NCI-H526 treated with DMSO at 0.1 percent for 48 hours (cell line): Measurements from ENCODE around the gene ADGRL3.

Experiments
- DNase-seq: peaks from one replicate; lab custom pipeline; 2025; lab: John Stamatoyannopoulos, UW

Gene ADGRL3

DNA sequence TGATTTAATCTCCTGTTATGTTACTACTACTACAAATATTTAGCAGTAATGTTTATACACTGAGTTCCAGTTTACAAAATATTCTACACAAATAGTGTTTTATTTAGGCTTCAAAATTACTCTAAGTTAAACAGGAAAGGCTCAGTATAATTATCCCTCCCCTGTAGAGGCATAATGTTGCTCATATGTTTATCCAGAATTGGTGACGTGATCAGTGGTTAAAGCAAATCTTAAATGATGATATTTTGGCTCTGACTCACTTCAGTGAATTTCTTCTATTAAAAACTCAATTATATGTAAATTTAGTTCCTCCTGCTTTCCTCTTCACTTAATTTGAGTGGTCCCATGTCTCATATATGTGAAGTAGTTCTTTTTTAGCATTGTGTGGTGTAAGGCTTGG is 438.5 kb downstream of the ADGRL3 start:
- no peak for DNase-seq

DNA sequence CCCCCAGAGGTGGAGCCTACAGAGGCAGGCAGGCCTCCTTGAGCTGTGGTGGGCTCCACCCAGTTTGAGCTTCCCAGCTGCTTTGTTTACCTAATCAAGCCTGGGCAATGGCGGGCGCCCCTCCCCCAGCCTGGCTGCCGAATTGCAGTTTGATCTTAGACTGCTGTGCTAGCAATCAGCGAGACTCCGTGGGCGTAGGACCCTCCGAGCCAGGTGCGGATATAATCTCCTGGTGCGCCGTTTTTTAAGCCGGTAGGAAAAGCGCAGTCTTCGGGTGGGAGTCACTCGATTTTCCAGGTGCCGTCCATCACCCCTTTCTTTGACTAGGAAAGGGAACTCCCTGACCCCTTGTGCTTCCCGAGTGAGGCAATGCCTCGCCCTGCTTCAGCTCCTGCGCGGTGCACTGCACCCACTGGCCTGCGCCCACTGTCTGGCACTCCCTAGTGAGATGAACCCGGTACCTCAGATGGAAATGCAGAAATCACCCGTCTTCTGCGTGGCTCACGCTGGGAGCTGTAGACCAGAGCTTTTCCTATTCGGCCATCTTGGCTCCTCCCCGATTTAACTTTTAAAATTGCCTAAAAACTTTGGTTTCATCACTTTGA is 446.7 kb downstream of the ADGRL3 start:
- DNase-seq = peak; percentile 24

DNA sequence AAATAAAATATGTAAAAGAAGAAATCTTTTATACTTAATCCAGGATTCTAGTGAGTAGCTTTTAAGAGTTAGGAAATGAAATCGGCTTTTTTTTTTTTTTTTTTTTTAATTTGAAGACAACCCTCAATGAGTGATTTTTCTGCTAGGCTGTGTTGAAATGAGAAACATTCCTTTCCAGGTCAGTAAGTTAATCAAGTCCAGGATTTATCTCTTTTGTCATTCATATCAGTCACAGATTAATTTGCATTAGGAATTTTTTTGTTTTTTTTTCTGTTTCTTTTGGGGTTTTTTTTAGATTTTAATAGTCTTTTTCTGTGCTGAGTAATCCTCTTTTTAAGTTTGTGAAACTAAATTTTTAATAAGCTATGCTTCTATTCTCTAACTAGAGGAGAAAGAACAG is 448.1 kb downstream of the ADGRL3 start:
- DNase-seq = no peak

DNA sequence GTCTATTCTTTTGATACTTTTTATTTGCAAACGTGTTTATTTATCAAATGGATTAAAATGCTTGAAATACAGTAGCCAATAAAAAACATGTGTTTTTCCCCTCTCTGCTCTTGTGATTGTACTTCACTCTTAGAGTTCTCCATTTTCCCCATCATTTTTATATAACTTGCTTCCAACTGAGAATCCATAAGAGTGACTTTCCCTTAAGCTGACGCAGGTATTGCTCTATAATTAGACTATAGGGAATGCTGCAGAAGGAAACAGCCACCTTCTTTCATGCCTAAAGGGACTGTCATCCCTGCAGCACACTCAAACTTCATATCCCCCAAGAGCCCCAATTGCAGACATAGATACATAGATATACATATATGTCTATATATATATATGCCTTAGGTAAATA is 456.9 kb downstream of the ADGRL3 start:
- no peak for DNase-seq

DNA sequence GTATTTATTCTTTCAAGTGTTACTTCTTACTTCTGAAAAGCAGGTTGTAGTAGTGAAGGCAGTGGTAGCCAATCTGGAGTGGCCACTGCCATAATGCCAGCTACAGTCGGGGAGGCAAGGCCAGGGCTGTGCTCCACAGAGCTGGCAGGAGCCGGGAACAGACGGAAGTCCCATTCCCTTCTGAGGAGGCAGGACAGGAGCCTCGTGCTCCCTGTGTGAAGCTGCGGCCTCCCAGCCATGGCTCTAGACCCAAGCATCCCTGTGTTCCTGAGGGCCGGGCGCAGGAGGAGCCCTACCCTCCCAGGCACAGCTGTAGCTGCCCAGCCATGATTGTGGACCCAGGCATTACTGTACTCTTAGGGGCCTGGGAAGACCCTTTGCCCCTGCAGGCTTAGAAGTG is 461.8 kb downstream of the ADGRL3 start:
- no peak for DNase-seq

DNA sequence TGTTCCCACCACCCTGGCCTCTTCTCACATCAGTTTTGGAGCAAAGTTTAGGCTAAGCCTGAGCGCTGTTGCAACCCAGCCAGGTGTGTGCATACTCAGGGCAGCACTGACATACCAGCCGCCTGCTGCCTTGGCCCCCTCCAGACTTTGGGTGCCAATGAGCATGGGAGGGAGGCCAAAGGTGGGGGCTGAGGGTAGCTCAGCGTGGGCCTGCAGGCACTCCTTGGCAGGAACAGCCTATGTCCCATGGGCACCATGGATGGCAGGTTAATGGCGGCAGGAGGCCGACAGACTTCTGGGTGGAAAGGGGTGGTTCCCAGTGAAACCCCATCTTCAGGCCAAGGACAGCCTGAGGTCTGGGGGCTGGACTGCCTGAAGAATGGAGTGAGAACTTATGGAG is 462.2 kb downstream of the ADGRL3 start:
- DNase-seq = no peak

DNA sequence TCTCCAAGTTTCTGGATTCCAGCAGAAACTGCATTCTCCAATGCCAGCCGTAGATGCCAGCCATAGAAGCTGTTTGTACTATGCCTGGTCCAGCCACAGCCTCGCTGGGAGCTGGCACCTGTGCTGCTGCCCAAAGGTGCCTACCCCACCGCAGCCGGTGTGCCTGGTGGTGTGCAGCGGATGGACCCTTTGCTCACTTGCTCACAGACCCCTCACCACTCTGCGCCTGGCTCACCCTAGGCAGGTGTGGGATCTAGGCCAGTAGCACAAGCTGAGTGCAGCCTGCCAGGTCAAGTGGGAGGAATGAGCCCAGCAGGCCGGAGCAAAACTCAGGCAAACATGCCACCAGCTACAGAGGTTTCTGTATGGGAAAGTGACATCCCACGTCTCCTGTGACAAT is 463.2 kb downstream of the ADGRL3 start:
- DNase-seq = no peak

DNA sequence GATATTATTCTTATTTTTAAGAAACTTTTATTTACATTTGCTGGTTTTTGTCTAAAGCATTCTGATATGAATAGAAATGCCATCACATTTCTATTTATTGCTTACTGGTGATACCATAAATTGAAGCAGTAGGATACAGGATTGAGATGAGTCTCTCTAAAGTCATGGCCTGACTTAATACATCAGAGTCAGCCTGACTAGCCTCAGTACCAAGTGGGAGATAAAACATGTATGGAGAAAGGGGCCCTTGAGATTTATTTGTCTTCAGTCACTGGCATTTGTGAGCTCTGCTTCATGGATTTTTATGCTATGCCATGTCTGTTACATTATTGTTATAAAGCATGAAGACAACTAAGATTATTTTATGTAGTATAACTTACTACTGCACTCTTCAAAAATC is 465.5 kb downstream of the ADGRL3 start:
- no peak for DNase-seq

DNA sequence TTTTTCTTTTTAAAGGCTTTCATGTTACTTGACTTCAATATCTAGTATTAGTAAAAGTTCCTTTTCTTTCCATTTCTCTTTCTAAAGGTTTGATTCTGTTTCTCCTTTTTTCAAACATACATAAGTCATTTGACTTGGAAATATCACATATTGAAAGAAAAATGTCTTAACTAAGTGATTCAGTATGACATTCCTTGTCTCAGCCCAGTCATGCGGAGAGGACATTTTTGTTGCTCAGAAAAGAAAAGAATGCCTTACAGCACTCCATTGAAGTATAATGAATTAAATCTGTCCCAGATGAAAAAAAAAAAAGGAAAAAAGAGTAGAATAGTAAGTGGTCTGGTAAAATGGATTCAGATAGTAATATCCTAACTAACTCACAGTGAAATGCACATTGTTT is 466.1 kb downstream of the ADGRL3 start:
- DNase-seq = no peak

DNA sequence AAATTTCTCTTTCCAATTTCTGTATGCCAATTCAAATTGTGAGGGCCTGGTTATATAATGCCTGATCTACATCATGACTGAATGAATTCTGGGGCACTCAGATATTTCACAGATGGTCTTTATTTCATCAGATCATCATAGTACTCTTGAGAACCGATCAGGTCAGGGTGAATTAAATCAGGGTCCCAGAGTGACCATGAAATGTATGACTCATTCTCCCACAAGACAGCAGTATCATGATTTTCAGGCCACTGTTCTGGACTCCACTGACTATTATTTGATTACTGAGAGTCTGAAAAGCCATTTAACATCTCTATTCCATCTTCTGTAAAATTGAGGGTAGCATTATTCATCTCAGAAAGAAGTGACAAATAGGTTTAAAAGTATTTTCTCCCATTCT is 471.5 kb downstream of the ADGRL3 start:
- no peak for DNase-seq

DNA sequence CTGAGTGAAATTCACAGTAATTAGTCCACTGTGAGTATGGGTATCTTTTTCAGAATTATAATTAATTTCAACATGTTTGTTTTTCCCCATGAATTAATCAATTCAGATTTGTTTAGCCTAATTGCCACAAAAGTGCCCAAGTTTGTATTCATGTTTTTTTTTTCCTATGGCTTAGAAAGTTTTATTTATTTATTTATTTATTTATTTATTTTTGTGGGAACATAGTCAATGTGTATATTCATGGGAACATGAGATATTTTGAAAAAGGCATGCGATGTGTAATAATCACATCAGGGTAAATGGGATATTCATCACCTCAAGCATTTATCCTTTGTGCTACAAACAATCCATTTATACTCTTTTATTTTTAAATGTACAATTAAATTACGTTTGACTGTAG is 475.3 kb downstream of the ADGRL3 start:
- no peak for DNase-seq

DNA sequence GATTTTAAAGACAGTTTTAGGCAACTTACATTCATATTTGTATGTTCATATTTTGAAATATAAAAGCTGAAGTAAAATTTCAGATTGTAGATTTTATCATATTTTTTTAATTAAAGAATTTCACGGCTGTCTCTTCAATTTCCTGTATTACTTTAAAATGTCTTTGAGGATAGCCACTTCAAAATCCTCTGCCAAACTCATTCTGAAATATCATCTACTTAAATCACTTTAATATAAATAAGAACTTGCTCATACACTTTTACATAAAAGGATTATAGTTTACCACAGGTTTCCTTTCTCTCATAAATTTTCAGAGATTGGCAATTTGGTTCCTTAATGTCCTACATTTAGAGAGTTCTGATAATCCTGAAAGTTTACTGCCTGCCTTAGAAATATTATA is 478.2 kb downstream of the ADGRL3 start:
- DNase-seq = no peak

DNA sequence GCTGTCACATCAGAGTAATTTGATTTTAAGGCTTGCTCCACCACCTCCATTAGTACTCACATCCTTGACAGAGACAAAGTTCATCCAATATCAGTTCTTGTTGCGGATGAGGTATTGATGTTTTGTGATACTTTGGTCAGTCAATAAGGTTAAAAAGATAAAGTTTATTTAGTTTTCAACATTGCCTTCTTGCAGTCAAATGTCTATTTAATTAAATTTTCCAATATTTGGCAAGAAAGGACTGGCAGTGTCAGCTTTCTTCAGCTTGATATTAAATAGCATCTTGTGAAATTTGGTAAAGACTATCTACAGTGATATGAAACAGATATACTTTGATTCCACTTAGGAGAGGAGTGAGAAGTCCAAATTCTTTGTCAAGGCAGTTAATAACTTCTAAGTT is 493.4 kb downstream of the ADGRL3 start:
- no peak for DNase-seq

DNA sequence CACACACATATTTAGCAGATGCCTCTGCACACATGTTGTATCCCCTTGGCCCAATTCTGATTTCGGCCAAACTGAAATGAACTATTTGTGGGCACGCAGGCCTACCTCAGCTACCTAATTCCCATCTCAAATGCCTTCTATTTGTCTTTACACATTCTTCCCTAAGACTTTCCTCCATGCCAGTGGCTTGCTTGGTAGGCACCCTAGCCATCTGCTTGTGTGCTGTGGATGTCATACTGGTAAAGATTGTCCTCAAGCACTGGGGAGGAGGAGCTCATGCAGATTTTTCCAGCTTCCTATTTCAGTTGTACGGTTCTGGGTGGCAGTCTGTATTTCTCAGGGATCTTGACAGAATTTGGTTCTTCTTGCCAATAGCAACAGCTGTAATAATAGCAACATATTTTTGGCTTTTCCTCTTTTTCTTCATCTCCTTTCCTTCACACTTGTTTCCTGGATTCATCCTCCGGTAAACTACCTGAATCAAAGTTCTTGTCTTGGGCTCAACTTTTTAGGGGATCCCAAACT is 514.3 kb downstream of the ADGRL3 start:
- no peak for DNase-seq

DNA sequence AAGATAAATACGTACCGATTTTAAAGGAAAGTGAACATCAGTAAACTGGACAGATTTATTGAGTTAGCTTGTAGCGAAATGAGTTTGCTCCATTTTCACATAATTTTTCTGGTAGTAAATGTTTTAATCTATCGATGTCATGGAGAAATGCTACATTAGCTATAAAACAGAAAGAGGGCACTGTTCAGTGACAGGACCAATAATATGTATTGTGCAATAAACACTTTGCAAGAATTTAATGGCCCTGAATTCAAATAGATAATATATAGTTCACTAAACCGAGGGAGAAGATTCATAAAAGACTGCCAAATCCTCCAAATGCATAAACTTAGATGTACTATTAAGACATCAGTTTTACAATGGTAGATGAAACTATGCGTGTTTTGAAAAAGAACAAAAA is 516.3 kb downstream of the ADGRL3 start:
- DNase-seq = no peak

DNA sequence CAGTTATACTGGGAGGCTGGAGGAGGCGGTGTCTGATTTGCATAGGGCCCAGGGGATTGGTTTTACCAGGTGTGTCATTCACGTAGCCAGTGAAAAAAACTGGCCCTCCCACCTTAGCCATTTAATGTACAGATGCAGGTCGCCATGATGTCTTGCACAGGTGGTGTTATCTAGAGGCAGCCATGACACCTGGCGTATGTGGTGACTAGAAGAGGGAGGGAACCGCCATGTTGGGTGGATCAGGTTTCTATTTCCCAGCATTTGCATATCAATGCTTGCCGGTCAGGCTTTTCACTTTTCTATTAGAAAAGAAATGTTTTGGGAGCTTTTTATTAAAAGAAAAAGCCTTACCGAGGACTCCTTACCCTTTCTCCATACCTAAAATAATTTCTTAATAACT is 523.4 kb downstream of the ADGRL3 start:
- DNase-seq = no peak

DNA sequence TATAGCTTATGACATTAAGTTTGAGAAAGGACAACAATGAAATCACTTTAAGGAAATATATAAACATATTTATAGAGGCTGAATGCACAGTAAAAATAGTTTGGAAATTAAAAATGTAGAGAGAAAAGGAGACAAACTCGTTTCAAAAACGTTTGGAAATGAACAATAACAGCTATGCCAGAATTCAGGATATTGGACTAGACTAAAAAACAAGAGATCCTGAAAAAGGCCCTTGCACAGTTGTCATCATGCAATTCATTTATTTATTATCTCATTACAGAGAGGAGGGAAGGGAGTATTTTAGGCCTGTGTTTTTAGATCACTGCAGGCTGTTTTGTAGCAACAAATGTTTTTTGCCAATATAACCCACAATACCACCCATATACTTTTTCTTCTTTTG is 527.2 kb downstream of the ADGRL3 start:
- DNase-seq = no peak

DNA sequence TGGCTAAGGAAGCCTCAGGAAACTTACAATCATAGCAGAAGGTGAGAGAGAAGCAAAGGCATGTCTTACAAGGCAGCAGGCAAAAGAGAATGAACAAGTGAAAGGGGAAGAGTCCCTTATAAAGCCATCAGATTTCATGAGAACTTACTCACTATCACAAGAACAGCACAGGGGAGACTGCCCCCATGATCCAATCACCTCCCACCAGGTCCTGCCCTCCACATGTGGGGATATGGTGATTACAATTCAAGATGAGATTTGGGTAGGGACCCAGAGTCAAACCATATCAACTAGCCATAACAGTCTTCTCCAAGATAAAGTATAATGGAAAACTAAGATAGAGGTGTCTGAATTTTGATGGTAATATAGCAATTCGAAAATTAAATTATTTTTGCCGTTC is 534.3 kb downstream of the ADGRL3 start:
- no peak for DNase-seq

DNA sequence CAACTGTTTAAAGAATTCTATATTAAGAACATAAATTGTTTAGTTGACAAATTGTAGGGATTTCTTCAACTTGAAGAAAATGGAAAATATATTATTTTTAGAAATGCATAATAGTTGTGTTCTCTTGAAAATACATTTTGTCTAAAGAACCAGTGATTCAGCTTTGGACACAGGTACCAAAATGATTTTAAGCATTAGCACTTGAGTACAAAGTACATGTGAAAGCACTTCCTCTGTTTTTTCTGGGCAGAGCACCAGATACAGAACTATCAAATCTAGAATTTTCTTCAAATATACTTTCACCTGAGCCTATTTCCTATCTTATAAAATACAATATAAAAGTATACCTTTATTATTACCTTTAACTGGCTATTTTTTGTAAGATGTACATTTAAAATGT is 539.8 kb downstream of the ADGRL3 start:
- no peak for DNase-seq

DNA sequence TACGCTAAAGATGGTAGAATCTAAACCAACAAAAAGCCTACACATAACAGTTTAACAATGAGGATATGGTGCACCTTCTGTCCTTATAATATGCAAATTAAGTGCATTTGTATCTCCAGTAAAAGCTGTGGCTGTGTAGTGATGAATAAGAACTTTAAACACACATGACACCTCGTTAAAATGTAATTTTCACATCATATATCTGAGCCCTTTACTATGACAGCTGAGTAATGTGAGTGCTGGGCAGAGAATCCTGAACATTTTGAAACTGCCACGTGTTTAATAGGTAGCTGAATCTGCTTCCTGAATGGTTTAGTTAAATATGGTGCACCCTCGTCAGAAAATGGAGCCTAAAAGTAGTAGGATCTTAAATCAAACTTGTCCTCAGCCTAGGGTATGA is 540.8 kb downstream of the ADGRL3 start:
- DNase-seq = peak; percentile 43

DNA sequence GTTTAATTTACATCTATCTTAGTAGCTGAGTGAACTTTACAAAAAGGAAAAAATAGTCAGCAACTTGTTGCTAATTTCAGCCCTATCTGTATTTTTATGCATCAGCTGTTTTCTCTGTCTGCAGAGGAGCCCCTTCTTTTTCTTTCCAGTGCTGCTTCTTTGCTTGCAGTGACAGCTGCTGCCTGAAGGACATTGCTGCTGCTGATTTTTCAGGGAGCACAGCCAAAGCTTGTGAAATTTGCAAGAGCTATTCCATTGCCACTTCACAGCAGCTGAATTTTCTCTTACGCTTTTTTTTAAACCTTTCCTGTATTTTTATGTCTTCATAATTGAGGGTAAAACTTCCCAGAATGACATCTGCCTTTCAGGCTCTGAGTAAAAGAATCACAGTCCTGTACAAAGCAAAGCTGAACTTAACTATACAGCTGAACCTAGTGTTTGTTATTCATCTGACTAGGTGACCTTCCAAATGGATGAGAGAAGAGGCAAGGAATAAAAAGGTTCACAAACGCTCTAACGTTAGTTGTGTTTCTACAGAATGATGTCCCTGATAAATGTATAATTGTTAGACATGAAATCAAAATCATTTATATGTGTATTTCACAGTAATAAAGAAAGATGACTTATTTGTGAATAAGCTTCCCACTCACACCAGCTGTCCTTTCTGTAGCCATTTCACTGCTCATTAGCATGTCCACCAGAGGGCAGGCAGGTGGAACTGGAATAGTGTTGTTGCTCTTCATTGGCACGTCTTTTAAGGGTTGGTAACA is 541.4 kb downstream of the ADGRL3 start:
- no peak for DNase-seq

DNA sequence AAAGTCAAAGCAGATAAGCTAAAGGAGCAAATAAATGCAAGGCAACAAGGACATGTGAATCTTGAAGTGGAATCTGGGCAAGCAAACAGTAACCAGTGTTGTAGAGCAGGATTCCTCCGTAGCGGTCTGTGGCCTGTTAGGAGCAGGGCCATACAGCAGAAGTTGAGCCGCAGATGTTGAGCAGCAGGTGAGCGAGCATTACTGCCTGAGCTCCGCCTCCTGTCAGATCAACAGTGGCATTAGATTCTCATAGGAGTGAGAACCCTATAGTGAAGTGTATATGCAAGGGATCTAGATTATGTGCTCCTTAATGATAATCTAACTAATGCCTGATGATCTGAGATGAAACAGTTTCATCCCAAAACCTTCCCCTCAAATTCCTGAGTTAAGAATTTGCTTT is 550.7 kb downstream of the ADGRL3 start:
- no peak for DNase-seq

DNA sequence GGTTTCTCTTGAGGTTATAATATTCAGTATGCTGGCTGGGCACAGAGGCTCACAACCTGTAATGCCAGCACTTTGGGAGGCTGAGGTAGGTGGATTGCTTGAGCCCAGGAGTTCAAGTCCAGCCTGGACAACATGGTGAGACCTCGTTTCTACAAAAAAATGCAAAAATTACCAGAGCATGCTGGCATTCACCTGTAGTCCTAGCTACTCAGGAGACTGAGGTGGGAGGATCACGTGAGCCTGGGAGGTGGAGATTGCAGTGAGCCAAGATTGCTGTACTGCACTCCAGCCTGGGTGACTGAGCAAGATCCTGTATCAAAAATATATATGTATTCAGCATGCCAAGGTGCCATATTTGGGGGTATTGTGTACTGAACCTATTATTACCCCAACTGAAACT is 552.5 kb downstream of the ADGRL3 start:
- no peak for DNase-seq

DNA sequence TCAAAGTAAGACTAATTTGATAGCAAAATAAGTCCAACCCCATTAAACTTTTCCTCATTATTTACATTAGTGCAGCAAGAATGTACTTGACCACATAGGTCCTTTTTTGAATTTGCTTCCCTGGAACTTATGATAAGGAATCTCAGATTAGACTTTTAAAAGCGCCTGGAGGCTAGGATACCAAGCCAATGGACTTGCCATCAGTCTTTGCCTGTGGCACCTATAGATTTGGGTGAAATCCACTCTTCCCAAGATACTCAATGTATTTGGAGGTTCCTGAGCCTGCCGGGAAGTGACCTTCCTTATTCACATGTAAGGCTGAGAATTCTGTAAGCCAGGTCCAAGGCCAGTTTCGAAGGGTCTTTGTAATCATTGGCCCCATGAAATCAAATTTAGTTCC is 553.6 kb downstream of the ADGRL3 start:
- no peak for DNase-seq
